ENCODE results near the gene PIAS4.
A peak's percentile ranks its signal among the peaks of the same experiment; 100 is the strongest.

The PIAS4 gene

DNA sequence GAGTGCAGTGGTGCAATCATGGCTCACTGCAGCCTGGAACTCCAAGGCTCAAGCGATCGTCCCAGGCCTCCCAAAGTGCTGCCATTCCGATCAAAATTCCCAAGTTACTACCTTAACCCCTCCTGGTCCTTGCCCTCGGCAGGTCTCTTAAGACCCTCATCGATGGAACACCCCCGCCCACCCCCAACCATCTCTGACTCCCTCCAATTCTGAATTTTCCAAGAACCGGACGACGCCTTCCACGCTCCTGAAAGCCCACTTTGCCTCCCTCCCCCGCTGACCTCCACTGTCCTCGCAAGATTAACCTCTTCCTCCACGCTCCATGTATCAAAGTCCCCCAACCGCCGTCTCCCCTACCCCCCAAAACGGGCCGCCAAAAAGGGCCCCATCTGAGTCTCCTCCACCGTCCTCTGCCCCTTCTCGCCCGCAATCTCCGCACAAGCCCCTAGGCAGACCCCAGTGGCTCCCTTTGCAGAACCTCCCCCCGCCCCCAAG is 37.2 kb upstream of the PIAS4 start:
- DNase-seq (ENCODE audit: low spot score in 2 of 2) = no peak
- H3K4me1 ChIP-seq = peaks cover 14% of the 10 kb centered on the region
- no peaks in the 10 kb centered on the region for H3K27me3 ChIP-seq (ENCODE audit: low read depth)
- no peaks in the 10 kb centered on the region for H3K9me3 ChIP-seq
- in situ Hi-C loops (cut with MboI; ENCODE audit: low sequenced_read_pairs) = no loop called here
- peaks cover 39% of the 10 kb centered on the region for H3K36me3 ChIP-seq (replicated peaks)
- H3K4me3 ChIP-seq = peak overlapping the region; percentile 96

DNA sequence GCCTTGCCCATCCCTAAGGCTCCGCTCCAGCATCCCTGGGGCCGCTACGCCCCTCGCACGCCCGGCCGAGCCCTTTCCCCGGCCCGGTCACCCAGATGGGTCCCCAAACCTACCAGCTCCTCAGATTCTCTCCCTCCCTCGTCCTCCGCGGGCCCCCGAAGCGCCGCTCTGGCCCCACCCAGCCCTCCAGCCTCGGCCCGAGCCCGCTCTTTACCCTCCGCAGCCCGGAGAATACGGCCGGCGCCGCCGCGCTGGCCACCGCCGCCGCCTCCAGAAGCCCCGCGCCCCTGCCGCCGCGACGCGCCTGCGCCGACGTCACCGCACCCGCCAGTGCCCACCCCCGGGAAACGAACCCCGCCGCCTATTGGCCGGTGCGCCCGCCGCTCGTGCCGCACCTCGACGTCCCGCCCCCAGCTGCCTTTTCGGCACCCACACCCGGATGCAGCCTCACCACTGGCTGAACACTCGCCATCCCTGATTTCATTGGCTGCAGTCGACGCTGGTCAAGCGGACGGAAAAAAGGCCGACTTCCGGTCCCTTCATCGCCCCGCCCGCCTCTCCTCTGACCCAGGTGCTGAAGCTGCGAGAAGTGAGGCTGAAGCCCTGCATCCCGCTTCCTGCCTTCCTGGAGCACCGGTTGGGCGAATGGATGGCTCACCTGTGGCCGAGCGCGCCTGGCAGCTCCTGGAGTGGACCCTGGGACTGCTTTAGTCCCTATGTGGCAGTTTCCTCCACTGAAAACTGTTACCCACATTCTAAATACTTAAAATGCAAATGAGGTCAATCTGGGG is 36.5 kb upstream of the PIAS4 start, which contains the start of gene DAPK3:
Gene DAPK3, minus strand, starts transcription at position 292 of the 791 bp plus-strand sequence. CDS start 1,364 bp downstream, outside the sequence.
- peaks cover 39% of the 10 kb centered on the region for H3K36me3 ChIP-seq (replicated peaks)
- H3K4me3 ChIP-seq = peak within 1 kb of the TSS; percentile 96
- H3K4me1 ChIP-seq = peaks cover 14% of the 10 kb centered on the region
- DNase-seq (ENCODE audit: low spot score in 2 of 2) = peak; percentile 97 to 99
- no peaks in the 10 kb centered on the region for H3K9me3 ChIP-seq
- H3K27me3 ChIP-seq (ENCODE audit: low read depth) = no peaks in the 10 kb centered on the region
- in situ Hi-C loops (cut with MboI; ENCODE audit: low sequenced_read_pairs) = no loop called here

DNA sequence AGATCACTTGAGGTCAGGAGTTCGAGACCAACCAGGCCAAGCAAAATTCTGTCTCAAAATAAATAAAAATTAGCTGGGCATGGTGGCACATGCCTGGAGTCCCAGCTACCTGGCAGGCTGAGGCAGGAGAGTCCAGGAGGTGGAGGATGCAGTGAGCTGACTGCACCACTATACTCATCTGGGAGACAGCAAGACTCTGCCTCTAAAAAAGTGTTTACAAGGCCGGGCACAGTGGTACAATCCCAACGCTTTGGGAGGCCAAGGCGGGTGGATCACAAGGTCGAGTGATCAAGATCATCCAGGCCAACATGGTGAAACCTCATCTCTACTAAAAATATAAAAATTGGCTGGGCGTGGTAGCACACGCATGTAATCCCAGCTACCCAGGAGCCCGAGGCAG is 32.4 kb upstream of the PIAS4 start:
- in situ Hi-C loops (cut with MboI; ENCODE audit: low sequenced_read_pairs) = no loop called here
- Histone ChIP-seq H3K4me1 (no peaks in the 10 kb centered on the region), H3K9me3 (no peaks in the 10 kb centered on the region), H3K36me3 (replicated peaks) (peaks cover 50% of the 10 kb centered on the region), H3K4me3 (no peak overlapping the region), H3K27me3 (ENCODE audit: low read depth) (no peaks in the 10 kb centered on the region)
- DNase-seq (ENCODE audit: low spot score in 2 of 2) = no peak

DNA sequence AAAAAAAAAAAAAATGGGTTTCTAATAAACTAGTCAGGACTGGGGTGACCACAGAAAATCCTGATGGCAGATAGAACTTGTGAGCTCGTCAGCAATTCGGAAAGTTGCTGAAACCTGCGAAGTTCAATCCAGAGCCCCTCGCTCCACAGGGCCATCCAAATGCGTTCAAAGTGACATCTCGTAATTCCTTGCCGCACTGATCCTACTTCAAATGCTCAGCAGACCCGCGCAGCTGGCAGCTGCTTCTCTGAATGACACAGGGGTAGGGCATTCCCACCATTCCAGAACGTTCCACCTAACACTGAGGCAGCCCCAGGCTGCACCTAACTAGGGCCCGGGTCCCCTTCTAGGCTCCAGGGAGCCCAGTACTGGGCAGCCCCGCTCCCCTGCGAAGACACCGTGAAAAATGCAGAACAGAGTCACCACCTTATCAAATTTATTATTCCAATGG is 31.9 kb upstream of the PIAS4 start:
- Histone ChIP-seq H3K27me3 (ENCODE audit: low read depth) (no peaks in the 10 kb centered on the region), H3K4me1 (no peaks in the 10 kb centered on the region), H3K4me3 (no peak overlapping the region), H3K36me3 (replicated peaks) (peaks cover 56% of the 10 kb centered on the region), H3K9me3 (no peaks in the 10 kb centered on the region)
- in situ Hi-C loops (cut with MboI; ENCODE audit: low sequenced_read_pairs) = no loop called here
- DNase-seq (ENCODE audit: low spot score in 2 of 2) = no peak

DNA sequence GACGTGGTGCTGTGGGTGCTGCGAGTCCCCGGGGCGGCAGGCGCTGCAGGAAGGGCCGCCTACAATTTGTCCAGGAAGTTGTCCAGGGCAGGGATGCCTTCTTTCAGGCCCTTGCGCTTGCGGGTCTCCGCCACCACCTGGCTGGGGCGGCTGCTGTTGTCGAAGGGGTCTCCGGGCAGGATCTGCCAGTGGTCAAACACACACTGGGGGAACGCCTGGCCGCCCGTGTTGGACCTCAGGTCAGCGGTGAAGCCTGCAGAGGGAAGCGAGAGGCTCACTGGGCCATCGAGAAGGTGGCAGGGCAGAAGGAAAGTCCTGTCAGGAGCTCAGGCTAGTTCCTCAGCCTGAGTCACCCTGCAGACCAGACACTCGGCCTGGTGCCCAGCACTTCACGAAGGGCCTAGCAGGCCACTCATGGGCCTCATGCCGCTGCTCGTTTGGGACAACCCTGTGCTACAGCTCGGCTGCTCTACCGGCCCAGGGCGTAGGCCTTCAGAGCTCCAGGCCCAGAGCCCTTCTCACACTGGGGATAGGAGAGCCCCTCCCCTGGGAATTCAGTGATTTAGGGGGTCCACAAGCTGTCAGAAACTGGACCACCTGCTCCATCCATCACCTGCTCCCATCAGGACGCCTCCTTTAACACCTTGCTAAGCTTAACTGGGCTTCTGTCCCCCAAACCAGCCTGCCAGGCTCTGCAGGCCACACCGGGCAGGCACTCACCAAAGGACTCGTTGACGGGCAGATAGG is 30.9 kb upstream of the PIAS4 start:
- no peaks in the 10 kb centered on the region for H3K27me3 ChIP-seq (ENCODE audit: low read depth)
- H3K36me3 ChIP-seq (replicated peaks) = peaks cover 66% of the 10 kb centered on the region
- no peak for DNase-seq (ENCODE audit: low spot score in 2 of 2)
- no peak overlapping the region for H3K4me3 ChIP-seq
- in situ Hi-C loops (cut with MboI; ENCODE audit: low sequenced_read_pairs) = no loop called here
- no peaks in the 10 kb centered on the region for H3K9me3 ChIP-seq
- no peaks in the 10 kb centered on the region for H3K4me1 ChIP-seq

DNA sequence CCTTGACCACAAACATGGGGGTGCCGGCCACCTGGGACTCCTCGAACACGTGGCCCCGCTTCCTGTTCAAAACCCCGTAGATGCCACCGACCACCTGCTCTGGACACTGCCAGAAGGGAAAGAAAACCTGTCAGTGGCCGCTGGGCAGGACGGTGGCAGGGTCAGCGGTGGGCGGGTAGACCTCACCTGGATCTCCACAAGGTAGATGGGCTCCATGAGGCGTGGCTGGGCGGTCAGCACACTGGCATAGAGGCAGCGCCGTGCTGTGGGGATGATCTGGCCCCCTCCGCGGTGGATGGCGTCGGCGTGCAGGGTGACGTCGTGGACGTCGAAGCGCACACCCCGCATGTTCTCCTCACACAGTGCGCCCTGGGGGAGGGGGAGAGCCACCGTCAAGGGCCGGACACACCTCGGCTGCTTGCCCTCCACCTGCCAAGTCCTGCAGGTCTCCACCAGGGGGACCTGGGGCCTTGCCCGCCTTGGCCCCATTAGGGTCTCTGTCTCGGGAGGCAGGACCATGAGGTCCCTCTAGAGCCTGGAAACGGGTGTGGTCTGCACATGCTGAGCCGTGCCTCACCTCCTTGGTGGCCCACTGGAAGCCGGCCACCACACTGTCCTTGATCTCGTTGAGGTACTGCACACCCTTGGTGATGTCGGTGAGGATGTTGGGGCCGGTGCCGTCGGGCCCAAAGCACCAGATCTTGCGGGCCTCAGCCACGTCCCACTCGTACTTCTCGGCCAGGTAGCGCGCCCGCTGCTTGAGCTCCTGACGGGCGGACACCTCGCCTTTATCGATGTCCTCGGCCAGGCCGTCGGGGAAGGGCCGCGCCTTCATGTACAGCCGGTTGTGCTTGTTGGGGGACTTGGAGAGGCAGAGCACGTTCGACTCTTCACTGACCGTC is 30.0 kb upstream of the PIAS4 start:
- Histone ChIP-seq H3K9me3 (no peaks in the 10 kb centered on the region), H3K36me3 (replicated peaks) (peaks cover 74% of the 10 kb centered on the region), H3K4me3 (no peak overlapping the region), H3K4me1 (no peaks in the 10 kb centered on the region), H3K27me3 (ENCODE audit: low read depth) (no peaks in the 10 kb centered on the region)
- in situ Hi-C loops (cut with MboI; ENCODE audit: low sequenced_read_pairs) = no loop called here
- peak in 1 of 2 experiments; percentile 38 for DNase-seq (ENCODE audit: low spot score in 2 of 2)

DNA sequence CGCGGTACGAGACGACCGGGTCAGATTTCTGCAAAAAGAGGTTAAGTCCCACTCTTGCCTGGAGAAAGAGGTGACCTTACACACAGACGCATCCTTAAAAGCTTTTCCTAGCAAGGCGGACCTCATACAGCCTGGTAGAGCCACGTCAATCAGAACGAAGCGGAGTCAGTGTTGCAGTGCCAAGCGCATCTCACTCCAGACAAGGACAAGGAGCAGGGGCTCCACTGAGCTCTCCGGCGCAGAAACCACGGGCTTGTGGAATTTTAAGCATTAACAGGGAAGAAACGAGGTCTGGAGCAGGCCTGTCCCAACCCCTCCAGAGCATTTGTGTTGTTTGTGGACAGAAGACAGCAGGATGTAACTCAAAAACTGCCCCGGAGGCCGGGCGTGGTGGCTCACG is 29.4 kb upstream of the PIAS4 start:
- no peak overlapping the region for H3K4me3 ChIP-seq

DNA sequence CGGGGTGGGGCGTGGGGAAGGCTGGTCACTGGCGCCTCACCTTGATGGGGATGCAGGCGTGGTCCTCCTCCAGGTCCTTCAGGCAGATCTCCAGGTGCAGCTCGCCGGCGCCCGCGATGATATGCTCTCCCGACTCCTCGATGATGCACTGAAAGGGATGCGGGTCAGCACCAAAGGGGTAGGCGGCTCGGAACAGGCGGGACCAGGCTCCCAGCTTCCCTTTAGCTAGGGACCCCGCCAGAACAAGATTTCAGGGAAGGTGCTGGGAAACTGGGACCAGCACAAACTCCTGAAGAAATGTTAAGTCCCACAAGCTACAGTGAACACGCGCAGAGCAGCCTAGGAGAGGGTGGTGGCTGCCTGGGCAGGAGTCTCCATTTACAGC is 28.3 kb upstream of the PIAS4 start:
- H3K4me1 ChIP-seq = peaks cover 10% of the 10 kb centered on the region; the same call in 1 of the 2 replicates
- no peaks in the 10 kb centered on the region for H3K9me3 ChIP-seq
- peak in 1 of 2 experiments; percentile 35 for DNase-seq (ENCODE audit: low spot score in 2 of 2)
- in situ Hi-C loops (cut with MboI; ENCODE audit: low sequenced_read_pairs) = no loop called here
- H3K27me3 ChIP-seq (ENCODE audit: low read depth) = no peaks in the 10 kb centered on the region
- no peak overlapping the region for H3K4me3 ChIP-seq
- H3K36me3 ChIP-seq (replicated peaks) = peaks cover 92% of the 10 kb centered on the region

More for the DNA sequence above, 29.4 kb upstream of the PIAS4 start:
- Histone ChIP-seq H3K9me3 (no peaks in the 10 kb centered on the region), H3K4me1 (peaks cover 3% of the 10 kb centered on the region; the same call in 1 of the 2 replicates), H3K27me3 (ENCODE audit: low read depth) (no peaks in the 10 kb centered on the region), H3K36me3 (replicated peaks) (peaks cover 80% of the 10 kb centered on the region)
- in situ Hi-C loops (cut with MboI; ENCODE audit: low sequenced_read_pairs) = no loop called here
- no peak for DNase-seq (ENCODE audit: low spot score in 2 of 2)

DNA sequence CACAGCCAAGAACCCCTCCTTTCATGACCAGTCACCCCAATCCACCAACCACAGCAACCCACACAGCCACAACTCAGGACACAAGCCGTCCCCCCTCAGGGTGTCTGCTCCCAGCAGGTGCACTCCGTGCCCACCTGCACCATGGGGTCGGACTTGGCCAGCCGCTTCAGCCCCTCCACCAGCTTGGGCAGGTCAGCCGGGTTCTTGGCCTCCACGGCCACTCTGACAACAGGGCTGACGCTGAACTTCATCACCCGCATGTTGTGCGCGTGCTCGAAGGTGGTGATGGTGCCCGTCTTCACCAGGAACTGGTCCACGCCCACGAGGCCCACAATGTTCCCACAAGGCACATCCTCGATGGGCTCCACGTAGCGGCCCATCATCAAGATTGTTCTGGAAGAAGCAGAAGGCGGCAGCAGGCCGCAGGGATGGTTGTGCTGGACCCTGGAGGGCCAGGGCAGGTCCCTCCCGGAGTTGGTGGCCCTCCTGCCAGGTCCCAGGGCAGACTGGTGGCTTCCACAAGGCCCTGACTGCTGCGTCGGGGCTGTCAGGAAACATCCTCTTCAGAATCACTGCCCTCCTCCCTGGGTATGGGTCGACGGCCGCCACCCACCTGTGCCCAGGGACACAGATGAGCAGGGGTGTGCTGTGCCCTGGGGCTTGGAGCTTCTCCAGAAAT is 27.7 kb upstream of the PIAS4 start:
- no peaks in the 10 kb centered on the region for H3K27me3 ChIP-seq (ENCODE audit: low read depth)
- peaks cover 97% of the 10 kb centered on the region for H3K36me3 ChIP-seq (replicated peaks)
- in situ Hi-C loops (cut with MboI; ENCODE audit: low sequenced_read_pairs) = no loop called here

DNA sequence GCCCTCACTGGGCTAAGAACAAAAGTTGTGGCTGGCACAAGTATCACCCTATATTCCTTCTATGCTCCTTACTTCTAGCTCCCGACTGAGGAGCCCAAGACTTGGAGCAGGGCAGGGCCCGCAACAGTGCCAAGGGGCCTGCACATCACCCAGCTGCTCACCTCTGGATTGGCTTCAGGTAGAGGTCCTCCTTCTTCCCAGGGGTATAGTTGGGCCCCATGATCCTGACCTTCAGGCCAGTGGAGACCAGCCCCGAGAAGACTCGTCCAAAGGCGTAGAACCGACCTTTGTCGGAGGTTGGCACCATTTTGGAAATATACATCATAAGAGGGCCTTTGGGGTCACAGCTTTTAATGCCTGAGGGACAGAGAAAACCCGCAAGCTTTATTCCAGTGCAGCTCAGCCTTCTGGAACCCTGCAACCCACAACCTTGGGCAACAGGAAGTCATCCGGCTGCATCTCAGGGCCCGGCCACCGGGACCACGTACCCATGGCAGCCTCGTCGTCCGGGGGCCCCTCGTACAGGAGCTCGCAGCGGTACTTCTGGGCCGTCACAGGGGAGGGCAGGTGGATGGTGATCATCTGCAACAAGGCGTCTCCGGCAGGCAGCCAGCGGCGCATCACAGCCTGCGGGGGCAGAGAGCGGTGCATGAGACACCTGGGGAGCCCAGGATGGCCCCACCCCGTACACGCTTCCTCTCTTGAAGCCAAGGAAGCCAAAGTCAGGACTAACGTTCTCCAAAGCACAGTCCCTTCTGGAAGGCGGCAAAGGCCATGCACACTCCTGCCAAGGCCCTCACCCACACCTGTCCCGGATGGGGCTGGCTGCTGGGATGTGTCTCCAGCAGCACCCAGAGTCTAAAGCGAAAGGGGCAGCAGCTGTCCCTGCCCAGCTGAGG is 26.9 kb upstream of the PIAS4 start:
- DNase-seq (ENCODE audit: low spot score in 2 of 2) = peak in 1 of 2 experiments; percentile 18
- Histone ChIP-seq H3K36me3 (replicated peaks) (peaks cover 95% of the 10 kb centered on the region), H3K4me1 (peaks cover 10% of the 10 kb centered on the region; the same call in 1 of the 2 replicates), H3K27me3 (ENCODE audit: low read depth) (no peaks in the 10 kb centered on the region), H3K9me3 (no peaks in the 10 kb centered on the region), H3K4me3 (no peak overlapping the region)
- in situ Hi-C loops (cut with MboI; ENCODE audit: low sequenced_read_pairs) = no loop called here

More for the DNA sequence above, 27.7 kb upstream of the PIAS4 start:
- Histone ChIP-seq H3K9me3 (no peaks in the 10 kb centered on the region), H3K4me3 (no peak overlapping the region), H3K4me1 (peaks cover 10% of the 10 kb centered on the region; the same call in 1 of the 2 replicates)
- DNase-seq (ENCODE audit: low spot score in 2 of 2) = peak in 1 of 2 experiments; percentile 24

DNA sequence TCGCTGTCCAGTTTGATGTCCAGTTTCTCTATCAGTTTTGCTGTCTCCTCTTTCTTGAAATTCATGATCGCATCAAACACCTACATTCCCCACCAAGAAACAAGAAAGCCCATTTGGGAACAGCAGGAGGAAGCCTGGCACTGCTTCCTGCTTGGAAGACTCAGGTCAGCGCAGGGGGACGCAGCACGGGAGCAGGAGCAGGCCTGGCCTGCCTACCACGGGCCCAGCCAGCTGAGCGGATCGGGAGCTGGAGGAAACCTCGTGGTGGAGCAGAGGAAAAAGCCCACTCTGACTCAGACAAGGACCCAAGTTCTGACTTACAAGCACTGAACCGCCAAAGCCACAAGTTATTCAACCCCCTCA is 26.2 kb upstream of the PIAS4 start:
- no peaks in the 10 kb centered on the region for H3K9me3 ChIP-seq
- peaks cover 14% of the 10 kb centered on the region for H3K4me1 ChIP-seq
- H3K4me3 ChIP-seq = no peak overlapping the region
- H3K36me3 ChIP-seq (replicated peaks) = peaks cover 89% of the 10 kb centered on the region
- peak in 1 of 2 experiments; percentile 18 for DNase-seq (ENCODE audit: low spot score in 2 of 2)
- no peaks in the 10 kb centered on the region for H3K27me3 ChIP-seq (ENCODE audit: low read depth)
- in situ Hi-C loops (cut with MboI; ENCODE audit: low sequenced_read_pairs) = no loop called here
